AG09309 (cell line): ENCODE results near the gene GRIK4.

Experiments used
- DNase-seq: peaks from one replicate; pipeline ENCODE4 v3.0.0-alpha.2; 2010; ENCODE audit warnings: low read depth
- H3K4me3 ChIP-seq: 2 replicates; pipeline ENCODE4 v1.5.1; 2011; ENCODE audit warnings: mild to moderate bottlenecking, low read depth, low read length, moderate library complexity; ENCODE audit not compliant: control insufficient read depth
- CTCF ChIP-seq: IDR thresholded peaks from 2 replicates; pipeline ENCODE4 v1.5.1; 2011; ENCODE audit warnings: mild to moderate bottlenecking, low read depth, low read length, inconsistent platforms; ENCODE audit not compliant: insufficient read depth, control insufficient read depth; ENCODE audit errors: missing control alignments

The GRIK4 gene

GRCh38 chr11:120994091-120994859 is 482.7 kb downstream of the GRIK4 start:
- H3K4me3 ChIP-seq, result no peak overlapping the region
- DNase-seq, result no peak
- TF ChIP-seq CTCF, result no peak

GRCh38 chr11:120995184-120995583 is 483.6 kb downstream of the GRIK4 start:
- TF ChIP-seq CTCF, result no peak
- no peak overlapping the region for H3K4me3 ChIP-seq
- no peak for DNase-seq

GRCh38 chr11:120996973-120997372 is 485.4 kb downstream of the GRIK4 start:
- H3K4me3 ChIP-seq, result no peak overlapping the region
- no peak for TF ChIP-seq CTCF
- no peak for DNase-seq

- no peak for DNase-seq
- H3K4me3 ChIP-seq, result no peak overlapping the region
- TF ChIP-seq CTCF, result no peak
Measured at GRCh38 chr11:120998581-120998980, 487.0 kb downstream of the GRIK4 start.

- DNase-seq, result no peak
- no peak for TF ChIP-seq CTCF
- H3K4me3 ChIP-seq, result no peak overlapping the region
Measured at GRCh38 chr11:121004206-121004840, 492.8 kb downstream of the GRIK4 start.

GRCh38 chr11:121006922-121007321 is 495.4 kb downstream of the GRIK4 start:
- TF ChIP-seq CTCF, result no peak
- no peak overlapping the region for H3K4me3 ChIP-seq
- no peak for DNase-seq
